AG09309 (cell line): Measurements from ENCODE around the gene SAFB2.

Experiments used
- DNase-seq: peaks from one replicate; pipeline ENCODE4 v3.0.0-alpha.2; 2010; ENCODE audit warnings: low read depth
- H3K4me3 ChIP-seq: 2 replicates; pipeline ENCODE4 v1.5.1; 2011; ENCODE audit warnings: mild to moderate bottlenecking, low read depth, low read length, moderate library complexity; ENCODE audit not compliant: control insufficient read depth
- TF ChIP-seq, protein P1 (sequence below): IDR thresholded peaks from 2 replicates; pipeline ENCODE4 v1.5.1; 2011; ENCODE audit warnings: mild to moderate bottlenecking, low read depth, low read length, inconsistent platforms; ENCODE audit not compliant: insufficient read depth, control insufficient read depth; ENCODE audit errors: missing control alignments

SAFB2 gene

DNA sequence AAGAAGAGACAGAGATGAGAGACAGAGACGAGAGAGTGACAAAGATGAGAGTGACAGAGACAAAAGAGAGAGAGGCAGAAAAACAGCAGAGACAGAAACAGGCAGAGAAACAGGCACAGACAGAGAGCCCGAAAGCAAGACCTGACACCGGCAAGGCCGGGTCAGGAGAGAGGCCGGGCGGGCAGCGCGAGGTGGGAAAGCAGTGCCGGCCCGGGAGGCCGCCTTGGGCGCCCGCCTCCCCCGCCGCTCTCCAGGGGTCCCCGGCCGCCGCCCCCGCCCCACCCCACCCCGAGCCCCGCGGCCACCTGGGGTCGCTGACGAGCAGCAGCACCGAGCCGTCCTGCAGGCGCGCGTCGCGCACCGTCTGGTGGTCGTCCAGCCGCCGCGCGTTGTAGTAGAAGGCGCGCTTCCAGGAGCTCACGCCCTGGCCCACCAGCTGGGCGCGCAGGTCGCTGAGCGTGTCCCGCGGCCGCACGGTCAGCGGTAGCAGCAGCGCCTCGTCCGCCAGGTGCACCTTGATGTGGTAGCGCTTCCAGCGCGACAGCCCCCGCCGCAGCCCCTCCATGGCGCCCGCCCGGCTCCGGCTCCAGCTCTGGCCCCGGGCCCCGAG is 55.1 kb downstream of the SAFB2 start, which contains the start of gene TINCR:
Gene TINCR, minus strand, starts transcription at position 594 of the 610 bp plus-strand sequence.
- no peak for DNase-seq
- TF ChIP-seq, protein P1, sequence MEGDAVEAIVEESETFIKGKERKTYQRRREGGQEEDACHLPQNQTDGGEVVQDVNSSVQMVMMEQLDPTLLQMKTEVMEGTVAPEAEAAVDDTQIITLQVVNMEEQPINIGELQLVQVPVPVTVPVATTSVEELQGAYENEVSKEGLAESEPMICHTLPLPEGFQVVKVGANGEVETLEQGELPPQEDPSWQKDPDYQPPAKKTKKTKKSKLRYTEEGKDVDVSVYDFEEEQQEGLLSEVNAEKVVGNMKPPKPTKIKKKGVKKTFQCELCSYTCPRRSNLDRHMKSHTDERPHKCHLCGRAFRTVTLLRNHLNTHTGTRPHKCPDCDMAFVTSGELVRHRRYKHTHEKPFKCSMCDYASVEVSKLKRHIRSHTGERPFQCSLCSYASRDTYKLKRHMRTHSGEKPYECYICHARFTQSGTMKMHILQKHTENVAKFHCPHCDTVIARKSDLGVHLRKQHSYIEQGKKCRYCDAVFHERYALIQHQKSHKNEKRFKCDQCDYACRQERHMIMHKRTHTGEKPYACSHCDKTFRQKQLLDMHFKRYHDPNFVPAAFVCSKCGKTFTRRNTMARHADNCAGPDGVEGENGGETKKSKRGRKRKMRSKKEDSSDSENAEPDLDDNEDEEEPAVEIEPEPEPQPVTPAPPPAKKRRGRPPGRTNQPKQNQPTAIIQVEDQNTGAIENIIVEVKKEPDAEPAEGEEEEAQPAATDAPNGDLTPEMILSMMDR: no peak
- H3K4me3 ChIP-seq: no peak within 1 kb of the TSS

DNA sequence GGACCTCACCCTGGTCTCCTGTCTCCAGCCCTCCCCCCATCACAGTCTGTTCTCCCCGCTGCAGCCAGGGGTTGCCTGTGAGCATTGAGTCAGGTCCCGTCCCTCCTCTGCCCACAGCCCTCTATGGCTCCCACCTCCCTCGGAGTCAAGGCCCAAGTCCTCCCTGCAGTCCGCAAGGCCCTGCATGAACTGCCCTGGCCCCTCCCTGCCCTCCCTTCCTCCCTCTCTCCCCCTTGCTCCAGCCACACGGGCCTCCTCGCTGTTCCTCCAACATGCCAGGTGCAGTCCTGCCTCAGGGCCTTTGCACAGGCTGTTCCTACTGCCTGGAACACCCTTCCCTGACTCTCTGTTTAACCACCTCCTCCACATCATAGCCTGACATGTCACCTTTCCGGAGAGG is 57.6 kb downstream of the SAFB2 start:
- DNase-seq: no peak
- no peak overlapping the region for H3K4me3 ChIP-seq
- TF ChIP-seq, protein P1: no peak

DNA sequence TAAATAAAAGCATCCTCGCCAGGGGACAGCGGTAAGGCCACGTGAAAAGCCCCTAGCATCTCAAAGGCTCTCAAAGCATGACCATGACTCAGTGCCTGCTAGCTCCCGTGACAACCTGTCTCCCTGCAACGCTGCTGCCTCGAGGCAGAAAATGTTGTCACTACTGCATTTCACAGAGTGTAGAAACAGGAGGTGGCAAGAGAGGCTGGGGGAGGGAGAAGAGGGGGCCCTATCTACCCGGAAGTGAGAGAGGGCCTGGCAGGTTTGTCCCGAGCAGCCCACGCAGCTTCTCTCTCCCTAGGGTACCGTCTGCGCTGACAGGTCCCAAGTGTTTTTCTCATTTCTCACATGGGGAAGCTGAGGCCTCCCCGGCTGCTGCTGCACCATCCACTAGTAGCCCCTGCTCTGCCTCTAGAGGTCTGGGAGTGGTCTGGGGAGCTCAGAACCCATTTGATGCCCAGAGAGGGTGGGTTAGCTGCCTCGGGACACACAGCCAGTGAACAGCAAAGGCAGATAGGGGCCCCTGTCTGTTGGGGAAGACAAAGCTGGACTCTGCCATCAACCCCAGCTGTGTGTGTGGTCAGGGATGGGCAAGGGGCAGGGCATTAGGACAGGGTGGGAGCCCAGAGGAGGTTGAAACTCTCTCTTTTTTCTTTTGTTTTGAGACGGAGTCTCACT is 58.5 kb downstream of the SAFB2 start:
- TF ChIP-seq, protein P1: no peak
- no peak overlapping the region for H3K4me3 ChIP-seq
- DNase-seq: no peak

DNA sequence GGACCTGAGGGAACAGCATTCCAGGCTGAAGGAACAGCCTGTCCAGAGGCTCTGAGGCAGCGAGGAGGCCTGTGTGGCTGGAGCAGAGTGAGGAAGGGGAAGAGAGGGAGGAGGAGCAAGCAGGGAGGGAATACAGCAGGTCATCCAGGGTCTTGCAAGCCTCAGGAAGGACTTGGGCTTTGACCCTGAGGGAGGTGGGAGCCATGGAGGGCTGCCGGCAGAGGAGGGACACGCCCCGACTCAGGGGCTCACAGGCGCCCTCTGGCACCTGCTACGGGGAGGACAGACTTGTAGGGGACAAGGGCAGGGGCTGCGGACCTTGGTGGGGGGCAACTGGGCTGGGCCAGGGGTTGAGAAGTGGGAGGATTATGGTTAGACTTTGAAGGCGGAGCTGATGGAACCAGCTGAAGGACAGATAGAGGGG is 59.6 kb downstream of the SAFB2 start:
- no peak overlapping the region for H3K4me3 ChIP-seq
- DNase-seq: no peak
- TF ChIP-seq, protein P1: no peak

DNA sequence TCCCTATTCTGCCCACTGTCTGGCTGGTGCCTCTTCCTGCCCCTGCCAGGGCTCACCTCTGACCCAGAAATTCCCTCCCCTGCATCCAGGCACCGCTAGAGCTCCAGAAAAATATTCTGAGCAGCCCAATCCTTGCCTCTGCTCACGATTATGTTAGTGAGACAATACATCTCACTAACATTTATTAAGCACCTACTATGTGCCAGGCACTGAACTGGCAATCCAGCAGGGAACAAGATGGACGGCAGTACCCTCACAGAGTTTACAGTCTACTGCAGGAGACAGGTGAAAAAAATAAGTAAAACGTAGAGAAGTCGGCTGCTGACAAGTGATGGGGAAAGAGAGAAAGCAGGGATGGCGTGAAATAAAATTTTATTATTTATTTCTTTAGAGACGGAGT is 60.3 kb downstream of the SAFB2 start:
- no peak for DNase-seq
- TF ChIP-seq, protein P1: no peak
- no peak overlapping the region for H3K4me3 ChIP-seq

DNA sequence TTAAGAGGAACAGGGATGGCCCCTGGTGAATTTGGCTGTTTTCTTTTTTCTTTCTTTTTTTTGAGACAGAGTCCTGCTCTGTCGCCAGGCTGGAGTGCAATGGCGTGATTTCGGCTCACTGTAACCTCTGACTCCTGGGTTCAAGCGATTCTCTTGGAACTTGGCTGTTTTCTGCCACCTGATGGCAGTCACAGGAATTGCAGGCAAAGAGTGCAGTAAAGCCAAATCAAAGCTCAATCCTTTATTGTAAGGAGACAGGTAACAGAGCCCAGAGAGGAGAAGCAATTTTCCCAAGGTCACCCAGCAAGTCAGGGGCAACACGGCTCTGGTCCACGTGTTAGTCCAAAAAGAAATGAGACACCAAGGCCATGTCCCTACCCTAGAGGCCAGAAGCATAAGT is 61.0 kb downstream of the SAFB2 start:
- no peak overlapping the region for H3K4me3 ChIP-seq
- TF ChIP-seq, protein P1: peak; percentile 30
- no peak for DNase-seq
